GM18951 (cell line): ENCODE data around the gene RPL11.
"Not testable (repeated sequence)": the region's sequence is repeated elsewhere in the genome, so short reads cannot be mapped to it uniquely, and the experiment has no call there.

Experiments
- POLR2A ChIP-seq: IDR thresholded peaks from 4 replicates; pipeline ENCODE4 v1.6.1; 2011; ENCODE audit warnings: mild to moderate bottlenecking; ENCODE audit not compliant: insufficient read length, insufficient read depth; ENCODE audit errors: extremely low read depth
- in situ Hi-C: fragments of 300-500 bp; cut with MboI; formaldehyde crosslinking; loops from one replicate; pipeline ENCODE4 v1.12.0; 2022; ENCODE audit warnings: low sequenced_read_pairs, mixed read lengths, inconsistent platforms; ENCODE audit not compliant: unreplicated experiment

RPL11 gene

GRCh38 chr1:23661887-23662286, 29.7 kb upstream of the RPL11 start:
- TF ChIP-seq POLR2A, result no peak
- in situ Hi-C loops, result no loop called here

- TF ChIP-seq POLR2A, result no peak
- in situ Hi-C loops, result no loop called here
These were observed 26.5 kb upstream of the RPL11 start for GRCh38 chr1:23664837-23665795.

GRCh38 chr1:23667411-23667810, 24.2 kb upstream of the RPL11 start:
- no peak for TF ChIP-seq POLR2A
- in situ Hi-C loops, result no loop called here

- in situ Hi-C loops, result no loop called here
- TF ChIP-seq POLR2A, result no peak
These were observed 20.9 kb upstream of the RPL11 start for GRCh38 chr1:23670709-23671108.

GRCh38 chr1:23673086-23673813, 18.4 kb upstream of the RPL11 start:
- in situ Hi-C loops, result no loop called here
- no peak for TF ChIP-seq POLR2A

GRCh38 chr1:23679815-23680214, 11.8 kb upstream of the RPL11 start:
- no peak for TF ChIP-seq POLR2A
- in situ Hi-C loops, result no loop called here

- in situ Hi-C loops, result no loop called here
- no peak for TF ChIP-seq POLR2A
These were observed 8.7 kb upstream of the RPL11 start for GRCh38 chr1:23682946-23683345.

- no peak for TF ChIP-seq POLR2A
- in situ Hi-C loops, result no loop called here
These were observed 7.2 kb upstream of the RPL11 start for GRCh38 chr1:23684415-23684814.

- in situ Hi-C loops, result not testable (repeated sequence)
These were observed 6.4 kb upstream of the RPL11 start for GRCh38 chr1:23685197-23685596.

- in situ Hi-C loops, result not testable (repeated sequence)
These were observed 3.9 kb upstream of the RPL11 start for GRCh38 chr1:23687680-23688079.

- in situ Hi-C loops, result not testable (repeated sequence)
These were observed 3.3 kb upstream of the RPL11 start for GRCh38 chr1:23688281-23688680.

- in situ Hi-C loops, result loop anchor here (10.0 kb wide), 1 partner anchor 62 kb away; no protein-coding TSS in a partner anchor
- no peak for TF ChIP-seq POLR2A
These were observed 784 bp downstream of the RPL11 start for GRCh38 chr1:23692308-23692871.

GRCh38 chr1:23693599-23693998, 2.0 kb downstream of the RPL11 start:
- in situ Hi-C loops, result loop anchor here (10.0 kb wide), 1 partner anchor 61 kb away; no protein-coding TSS in a partner anchor

GRCh38 chr1:23694371-23694770, 2.8 kb downstream of the RPL11 start:
- TF ChIP-seq POLR2A, result no peak
- in situ Hi-C loops, result loop anchor here (10.0 kb wide), 1 partner anchor 60 kb away; no protein-coding TSS in a partner anchor

More at GRCh38 chr1:23693599-23693998, 2.0 kb downstream of the RPL11 start:
- no peak for TF ChIP-seq POLR2A

- no peak for TF ChIP-seq POLR2A
- in situ Hi-C loops, result loop anchor here (10.0 kb wide), 1 partner anchor 59 kb away; no protein-coding TSS in a partner anchor
These were observed 4.1 kb downstream of the RPL11 start for GRCh38 chr1:23695667-23696066.
